Colon (tissue), 2 donors: ENCODE data around the gene LGALS7.
"Not testable (repeated sequence)": the region's sequence is repeated elsewhere in the genome, so short reads cannot be mapped to it uniquely, and the experiment has no call there.

Experiments
- FAIRE-seq: peaks from 2 replicates; lab custom pipeline; 2012; peaks lifted over from hg19 to GRCh38; lab: Jason Lieb, UNC
- donor health status: control.
- donor health status: control.

LGALS7 gene

GRCh38 chr19:38770949-38771275 is 2.4 kb downstream of the LGALS7 start:
- not testable (repeated sequence) for FAIRE-seq

GRCh38 chr19:38770228-38770948 is 2.9 kb downstream of the LGALS7 start:
- FAIRE-seq: not testable (repeated sequence)

- FAIRE-seq: no peak
Measured at GRCh38 chr19:38769635-38770211, 3.6 kb downstream of the LGALS7 start.

GRCh38 chr19:38766276-38767047 is 6.9 kb downstream of the LGALS7 start:
- FAIRE-seq: no peak

- no peak for FAIRE-seq
Measured at GRCh38 chr19:38765214-38765613, 8.1 kb downstream of the LGALS7 start.

- FAIRE-seq: no peak
Measured at GRCh38 chr19:38763795-38764220, 9.5 kb downstream of the LGALS7 start.

GRCh38 chr19:38761884-38762389 is 11.4 kb downstream of the LGALS7 start:
- not testable (repeated sequence) for FAIRE-seq

- not testable (repeated sequence) for FAIRE-seq
Measured at GRCh38 chr19:38760805-38761517, 12.4 kb downstream of the LGALS7 start.

- no peak for FAIRE-seq
Measured at GRCh38 chr19:38759590-38760003, 13.7 kb downstream of the LGALS7 start.

- FAIRE-seq: not testable (repeated sequence)
Measured at GRCh38 chr19:38754196-38754595, 19.1 kb downstream of the LGALS7 start.

- not testable (repeated sequence) for FAIRE-seq
Measured at GRCh38 chr19:38753783-38754182, 19.5 kb downstream of the LGALS7 start.

GRCh38 chr19:38745316-38745715 is 28.0 kb downstream of the LGALS7 start:
- no peak for FAIRE-seq

- no peak for FAIRE-seq
Measured at GRCh38 chr19:38744874-38745273, 28.4 kb downstream of the LGALS7 start.

GRCh38 chr19:38744298-38744681 is 29.0 kb downstream of the LGALS7 start, which contains the start of gene CAPN12:
Gene CAPN12, minus strand, starts transcription at chr19:38744474. Its CDS starts 309 bp downstream, at chr19:38744165.
- FAIRE-seq: no peak

- no peak for FAIRE-seq
Measured at GRCh38 chr19:38743394-38744297, 29.7 kb downstream of the LGALS7 start.

- FAIRE-seq: no peak
Measured at GRCh38 chr19:38742906-38743305, 30.4 kb downstream of the LGALS7 start.

GRCh38 chr19:38742296-38742695 is 31.0 kb downstream of the LGALS7 start:
- FAIRE-seq: no peak

- FAIRE-seq: no peak
Measured at GRCh38 chr19:38741670-38742069, 31.6 kb downstream of the LGALS7 start.

- no peak for FAIRE-seq
Measured at GRCh38 chr19:38740932-38741331, 32.4 kb downstream of the LGALS7 start.

- FAIRE-seq: no peak
Measured at GRCh38 chr19:38740257-38740592, 33.1 kb downstream of the LGALS7 start.
